DOHH2 (cell line): Measurements from ENCODE around the gene MRPL34.

Experiments
- H3F3A ChIP-seq: fragments of 200-600 bp; sonication (generic), shearing (Covaris generic); 2 replicates; pipeline ENCODE4 v1.6.0; 2016; ENCODE audit warnings: antibody characterized with exemption, mild to moderate bottlenecking; ENCODE audit not compliant: control insufficient read depth, insufficient read depth
- H3K27ac ChIP-seq: fragments of 200-600 bp; sonication (generic); 2 replicates; pipeline ENCODE4 v1.5.1; 2014; ENCODE audit warnings: low read depth, mild to moderate bottlenecking, low read length, moderate library complexity
- H3K27me3 ChIP-seq: fragments of 200-600 bp; sonication (generic); 2 replicates; pipeline ENCODE4 v1.6.1; 2014; ENCODE audit warnings: mild to moderate bottlenecking, low read length, mixed read lengths; ENCODE audit not compliant: control insufficient read depth
- H3K36me3 ChIP-seq: fragments of 200-600 bp; sonication (generic); 2 replicates; pipeline ENCODE4 v1.6.1; 2014; ENCODE audit warnings: mild to moderate bottlenecking, low read length, moderate library complexity, mixed read lengths; ENCODE audit not compliant: control insufficient read depth
- H3K4me1 ChIP-seq: fragments of 200-600 bp; sonication (generic); 2 replicates; pipeline ENCODE4 v1.6.1; 2014; ENCODE audit warnings: mild to moderate bottlenecking, low read length, mixed read lengths; ENCODE audit not compliant: control insufficient read depth
- H3K4me2 ChIP-seq: fragments of 200-600 bp; sonication (generic); 2 replicates; pipeline ENCODE4 v1.6.0; 2014; ENCODE audit warnings: mild to moderate bottlenecking, low read length, moderate library complexity
- H3K4me3 ChIP-seq: fragments of 200-600 bp; sonication (generic); 2 replicates; pipeline ENCODE4 v1.5.1; 2014; ENCODE audit warnings: mild to moderate bottlenecking, low read length, mixed read lengths
- H3K79me2 ChIP-seq: fragments of 200-600 bp; sonication (generic); 2 replicates; pipeline ENCODE4 v1.6.1; 2014; ENCODE audit warnings: mild to moderate bottlenecking, low read length, mixed read lengths; ENCODE audit not compliant: control insufficient read depth
- H3K9me2 ChIP-seq: fragments of 200-600 bp; sonication (generic); replicated peaks from 2 replicates; pipeline ENCODE4 v1.6.1; 2014; ENCODE audit warnings: mild to moderate bottlenecking, low read length, mixed read lengths; ENCODE audit not compliant: control insufficient read depth
- H3K9me3 ChIP-seq: fragments of 200-600 bp; sonication (generic); 2 replicates; pipeline ENCODE4 v1.6.1; 2014; ENCODE audit warnings: antibody characterized with exemption, low read length, mixed read lengths; ENCODE audit not compliant: control insufficient read depth, insufficient read depth
- H4K20me1 ChIP-seq: fragments of 200-600 bp; sonication (generic); 2 replicates; pipeline ENCODE4 v1.6.0; 2014; ENCODE audit warnings: low read depth, mild to moderate bottlenecking, antibody characterized with exemption, low read length, moderate library complexity; ENCODE audit not compliant: control insufficient read depth, insufficient read depth
- EZH2phosphoT487 ChIP-seq: fragments of 200-600 bp; sonication (generic); IDR thresholded peaks from 2 replicates; pipeline ENCODE4 v1.6.1; 2017; ENCODE audit warnings: borderline replicate concordance, mild to moderate bottlenecking, antibody characterized with exemption, low read length, moderate library complexity, mixed read lengths
- TF ChIP-seq, protein P1 (sequence below): fragments of 200-600 bp; sonication (generic); IDR thresholded peaks from one replicate; pipeline ENCODE4 v1.5.1; 2014; ENCODE audit warnings: antibody characterized with exemption, mild to moderate bottlenecking, low read depth, low read length; ENCODE audit not compliant: poor library complexity, severe bottlenecking

The MRPL34 gene

DNA sequence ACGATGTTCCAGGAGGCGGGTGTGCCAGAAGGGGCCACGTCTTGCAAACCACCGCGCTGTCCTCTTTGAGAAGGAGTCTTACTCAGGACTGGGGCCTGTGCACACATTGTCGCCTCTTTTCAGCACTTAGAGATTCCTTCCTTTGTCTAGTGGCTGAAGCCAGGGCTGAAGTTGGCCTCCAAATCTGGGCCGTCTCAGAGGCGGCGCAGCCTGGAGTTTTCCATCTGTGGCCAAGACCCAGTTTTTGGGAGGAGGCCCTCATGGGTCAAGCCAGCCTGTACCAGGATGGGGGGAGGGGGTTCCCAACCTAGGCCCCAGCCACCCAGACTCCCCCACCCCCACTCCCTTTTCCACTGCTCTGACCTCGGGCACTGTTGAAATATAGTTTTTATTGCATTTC lies 17.2 kb downstream of the MRPL34 start:
- Histone ChIP-seq H3K27me3 (no peaks in the 10 kb centered on the region), H3K4me3 (no peak overlapping the region), H3K36me3 (peaks cover 31% of the 10 kb centered on the region; the same call in 1 of the 2 replicates), H3K79me2 (no peaks in the 10 kb centered on the region), H3K4me2 (no peak overlapping the region), H3K9me3 (no peaks in the 10 kb centered on the region), H3K27ac (no peak overlapping the region), H3K9me2 (no peaks in the 10 kb centered on the region), H3K4me1 (peaks cover 11% of the 10 kb centered on the region), H4K20me1 (no peaks in the 10 kb centered on the region), H3F3A (peaks cover 5% of the 10 kb centered on the region)
- TF ChIP-seq EZH2phosphoT487, result no peak
- TF ChIP-seq, protein P1, sequence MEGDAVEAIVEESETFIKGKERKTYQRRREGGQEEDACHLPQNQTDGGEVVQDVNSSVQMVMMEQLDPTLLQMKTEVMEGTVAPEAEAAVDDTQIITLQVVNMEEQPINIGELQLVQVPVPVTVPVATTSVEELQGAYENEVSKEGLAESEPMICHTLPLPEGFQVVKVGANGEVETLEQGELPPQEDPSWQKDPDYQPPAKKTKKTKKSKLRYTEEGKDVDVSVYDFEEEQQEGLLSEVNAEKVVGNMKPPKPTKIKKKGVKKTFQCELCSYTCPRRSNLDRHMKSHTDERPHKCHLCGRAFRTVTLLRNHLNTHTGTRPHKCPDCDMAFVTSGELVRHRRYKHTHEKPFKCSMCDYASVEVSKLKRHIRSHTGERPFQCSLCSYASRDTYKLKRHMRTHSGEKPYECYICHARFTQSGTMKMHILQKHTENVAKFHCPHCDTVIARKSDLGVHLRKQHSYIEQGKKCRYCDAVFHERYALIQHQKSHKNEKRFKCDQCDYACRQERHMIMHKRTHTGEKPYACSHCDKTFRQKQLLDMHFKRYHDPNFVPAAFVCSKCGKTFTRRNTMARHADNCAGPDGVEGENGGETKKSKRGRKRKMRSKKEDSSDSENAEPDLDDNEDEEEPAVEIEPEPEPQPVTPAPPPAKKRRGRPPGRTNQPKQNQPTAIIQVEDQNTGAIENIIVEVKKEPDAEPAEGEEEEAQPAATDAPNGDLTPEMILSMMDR, result no peak

DNA sequence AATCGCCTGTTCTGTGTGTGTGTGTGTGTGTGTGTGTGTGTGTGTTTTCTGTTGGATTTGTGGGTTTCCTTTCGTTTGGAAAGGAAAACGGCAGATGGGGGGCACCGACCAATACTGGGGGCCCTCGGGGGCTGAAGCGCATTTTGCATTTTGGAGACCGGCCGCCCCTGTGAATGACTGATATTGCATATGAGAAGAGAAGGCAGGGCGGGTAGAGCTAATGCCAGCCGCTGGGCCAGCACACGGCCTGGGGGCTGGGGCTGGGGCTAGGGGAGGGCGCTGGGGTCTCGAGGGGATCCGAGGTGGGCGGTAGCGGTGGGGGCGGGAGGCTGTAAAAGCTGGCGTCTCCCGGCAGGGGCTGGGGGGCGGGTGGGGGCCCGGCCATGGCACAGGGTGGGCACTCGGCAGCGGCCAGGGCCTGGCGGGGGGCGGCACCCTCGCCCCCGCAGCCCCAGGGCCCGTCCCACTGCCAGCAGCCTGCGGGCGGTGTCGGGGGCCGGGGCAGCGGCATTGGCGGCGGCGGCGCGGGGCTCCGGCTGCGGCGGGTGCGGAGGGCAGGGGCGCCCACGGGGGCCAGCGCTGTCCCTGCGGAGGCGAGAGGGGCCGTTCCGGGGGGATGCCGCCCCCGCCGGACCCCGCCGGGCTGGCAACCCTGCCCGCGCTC lies 17.8 kb downstream of the MRPL34 start:
- Histone ChIP-seq H3K27me3 (no peaks in the 10 kb centered on the region), H3K4me1 (peaks cover 16% of the 10 kb centered on the region), H3K79me2 (no peaks in the 10 kb centered on the region), H3K36me3 (peaks cover 31% of the 10 kb centered on the region; the same call in 1 of the 2 replicates), H4K20me1 (no peaks in the 10 kb centered on the region), H3K4me2 (peak overlapping the region; percentile 30; the same call in 1 of the 2 replicates), H3K4me3 (peak overlapping the region; percentile 28; the same call in 1 of the 2 replicates), H3F3A (peaks cover 5% of the 10 kb centered on the region), H3K9me3 (no peaks in the 10 kb centered on the region), H3K9me2 (no peaks in the 10 kb centered on the region), H3K27ac (no peak overlapping the region)
- TF ChIP-seq EZH2phosphoT487, result no peak
- TF ChIP-seq, protein P1, result no peak

DNA sequence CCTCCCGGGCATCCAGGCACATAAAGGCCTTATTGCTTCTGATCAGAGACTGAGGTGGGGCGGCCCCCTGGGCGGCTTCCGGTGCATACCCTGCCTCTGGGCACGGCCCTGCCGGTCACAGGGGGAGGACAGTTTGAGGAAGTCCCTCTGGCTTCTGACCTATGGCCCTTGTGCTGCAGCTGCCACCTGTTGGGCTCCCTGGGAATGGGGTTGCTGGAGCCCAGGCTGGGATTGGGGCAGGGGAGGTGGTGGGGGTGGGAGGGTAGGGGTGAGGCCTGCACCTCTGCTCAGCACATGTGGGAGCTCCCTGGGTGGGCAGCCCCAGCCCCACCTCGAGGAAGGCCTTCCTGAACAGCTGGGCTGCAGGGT lies 18.3 kb downstream of the MRPL34 start:
- Histone ChIP-seq H3K27me3 (peaks cover 1% of the 10 kb centered on the region), H3K9me3 (no peaks in the 10 kb centered on the region), H3K79me2 (no peaks in the 10 kb centered on the region), H4K20me1 (no peaks in the 10 kb centered on the region), H3K27ac (no peak overlapping the region), H3K9me2 (no peaks in the 10 kb centered on the region), H3K4me2 (peak overlapping the region; percentile 30; the same call in 1 of the 2 replicates), H3K4me1 (peaks cover 20% of the 10 kb centered on the region), H3K36me3 (peaks cover 29% of the 10 kb centered on the region; the same call in 1 of the 2 replicates), H3F3A (peaks cover 5% of the 10 kb centered on the region), H3K4me3 (peak overlapping the region; percentile 28; the same call in 1 of the 2 replicates)
- TF ChIP-seq EZH2phosphoT487, result no peak
- TF ChIP-seq, protein P1, result no peak
